ENCODE measurements around the gene RASA3.
"Not testable (repeated sequence)": the region's sequence is repeated elsewhere in the genome, so short reads cannot be mapped to it uniquely, and the experiment has no call there.

The RASA3 gene, protein sequence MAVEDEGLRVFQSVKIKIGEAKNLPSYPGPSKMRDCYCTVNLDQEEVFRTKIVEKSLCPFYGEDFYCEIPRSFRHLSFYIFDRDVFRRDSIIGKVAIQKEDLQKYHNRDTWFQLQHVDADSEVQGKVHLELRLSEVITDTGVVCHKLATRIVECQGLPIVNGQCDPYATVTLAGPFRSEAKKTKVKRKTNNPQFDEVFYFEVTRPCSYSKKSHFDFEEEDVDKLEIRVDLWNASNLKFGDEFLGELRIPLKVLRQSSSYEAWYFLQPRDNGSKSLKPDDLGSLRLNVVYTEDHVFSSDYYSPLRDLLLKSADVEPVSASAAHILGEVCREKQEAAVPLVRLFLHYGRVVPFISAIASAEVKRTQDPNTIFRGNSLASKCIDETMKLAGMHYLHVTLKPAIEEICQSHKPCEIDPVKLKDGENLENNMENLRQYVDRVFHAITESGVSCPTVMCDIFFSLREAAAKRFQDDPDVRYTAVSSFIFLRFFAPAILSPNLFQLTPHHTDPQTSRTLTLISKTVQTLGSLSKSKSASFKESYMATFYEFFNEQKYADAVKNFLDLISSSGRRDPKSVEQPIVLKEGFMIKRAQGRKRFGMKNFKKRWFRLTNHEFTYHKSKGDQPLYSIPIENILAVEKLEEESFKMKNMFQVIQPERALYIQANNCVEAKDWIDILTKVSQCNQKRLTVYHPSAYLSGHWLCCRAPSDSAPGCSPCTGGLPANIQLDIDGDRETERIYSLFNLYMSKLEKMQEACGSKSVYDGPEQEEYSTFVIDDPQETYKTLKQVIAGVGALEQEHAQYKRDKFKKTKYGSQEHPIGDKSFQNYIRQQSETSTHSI

DNA sequence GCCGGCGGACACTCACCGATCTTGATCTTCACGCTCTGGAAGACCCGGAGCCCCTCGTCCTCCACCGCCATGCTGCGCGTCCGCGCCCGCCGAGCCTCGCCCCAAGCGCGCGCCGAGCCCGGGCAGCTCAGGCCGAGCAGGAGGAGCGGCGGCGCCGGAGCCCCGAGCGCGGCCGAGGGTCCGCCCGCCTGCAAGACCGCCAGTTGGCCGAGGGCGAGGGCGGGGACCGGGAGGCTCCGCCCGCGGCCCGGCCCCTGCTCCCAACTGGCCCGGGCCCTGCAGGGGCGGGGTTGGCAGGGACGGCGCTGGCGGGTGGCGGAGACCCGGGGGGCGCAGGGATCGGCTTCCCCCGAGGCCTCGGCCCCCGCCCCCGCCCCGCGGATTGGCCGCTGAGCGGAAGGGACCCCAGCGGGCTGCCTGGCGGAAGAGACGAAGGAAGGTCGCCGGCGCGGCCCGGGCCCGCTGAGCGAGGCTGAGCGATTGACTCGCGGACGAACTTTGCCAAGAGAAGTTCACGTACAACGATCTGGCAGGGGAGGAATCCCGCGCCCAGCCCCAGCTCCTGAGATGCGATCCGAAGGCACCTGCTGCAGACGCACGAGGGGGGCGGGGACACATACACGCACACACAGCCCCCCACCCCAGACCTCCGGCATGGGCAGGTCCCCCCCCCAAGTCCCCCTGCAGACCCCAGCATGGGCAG lies at the start of gene RASA3:
RASA3 (minus strand) TSS at position 205 of the 703 bp plus-strand sequence; CDS start at position 71, 134 bp downstream.
- peak in 1 of 2 experiments; percentile 53 for DNase-seq (ENCODE audit: low read depth in 2 of 2)

GRCh38 chr13:114179087-114179658 lies 46.8 kb upstream of the RASA3 start, which contains the start of gene CFAP97D2:
Gene CFAP97D2, plus strand, starts transcription at chr13:114179257. Its CDS starts 74 bp downstream, at chr13:114179331.
- no peak for DNase-seq (ENCODE audit: low read depth in 2 of 2)

DNA sequence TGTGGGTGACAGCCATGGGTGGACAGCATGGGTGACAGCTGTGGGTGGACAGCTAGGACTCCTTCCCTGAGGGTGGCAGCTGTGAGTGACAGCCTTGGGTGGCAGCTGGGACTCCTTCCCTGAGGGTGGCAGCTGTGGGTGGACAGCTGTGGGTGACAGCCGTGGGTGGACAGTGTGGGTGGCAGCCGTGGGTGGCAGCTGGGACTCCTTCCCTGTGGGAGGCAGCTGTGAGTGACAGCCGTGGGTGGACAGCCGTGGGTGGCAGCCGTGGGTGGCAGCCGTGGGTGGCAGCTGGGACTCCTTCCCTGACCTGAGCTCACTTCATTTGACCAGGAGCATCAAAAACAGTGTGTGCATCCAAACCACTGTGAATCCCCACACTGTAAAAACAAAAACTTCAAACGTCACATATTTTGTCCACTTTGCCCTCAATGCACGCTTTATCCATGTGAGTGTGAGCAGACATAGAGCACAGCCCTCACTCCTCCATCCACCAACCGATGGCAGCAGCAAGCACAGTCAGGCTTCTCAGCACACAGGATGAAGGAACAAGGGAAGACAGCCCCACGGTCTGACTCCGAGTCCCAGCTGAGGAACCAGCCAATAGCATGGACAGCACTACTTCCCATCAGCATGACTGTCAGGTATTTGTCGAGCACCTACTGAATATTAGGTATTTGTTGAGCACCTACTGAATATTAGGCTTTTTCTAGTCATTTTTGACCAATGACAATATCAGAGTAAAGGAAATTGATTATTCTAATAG lies 45.0 kb upstream of the RASA3 start:
- DNase-seq (ENCODE audit: low read depth in 2 of 2): no peak

DNA sequence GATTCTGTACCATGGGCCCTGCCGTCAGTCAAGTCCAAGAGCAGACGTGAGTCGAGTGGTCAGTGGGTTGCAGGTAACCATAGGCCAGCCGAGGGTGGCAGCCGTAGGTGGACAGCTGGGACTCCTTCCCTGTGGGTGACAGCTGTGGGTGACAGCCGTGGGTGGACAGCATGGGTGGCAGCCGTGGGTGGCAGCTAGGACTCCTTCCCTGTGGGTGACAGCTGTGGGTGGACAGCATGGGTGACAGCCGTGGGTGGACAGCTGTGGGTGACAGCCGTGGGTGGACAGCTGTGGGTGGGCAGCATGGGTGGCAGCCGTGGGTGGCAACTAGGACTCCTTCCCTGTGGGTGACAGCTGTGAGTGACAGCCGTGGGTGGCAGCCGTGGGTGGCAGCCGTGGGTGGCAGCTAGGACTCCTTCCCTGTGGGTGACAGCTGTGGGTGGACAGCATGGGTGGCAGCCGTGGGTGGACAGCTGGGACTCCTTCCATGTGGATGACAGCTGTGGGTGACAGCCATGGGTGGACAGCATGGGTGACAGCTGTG lies 44.0 kb upstream of the RASA3 start:
- DNase-seq (ENCODE audit: low read depth in 2 of 2): not testable (repeated sequence)

DNA sequence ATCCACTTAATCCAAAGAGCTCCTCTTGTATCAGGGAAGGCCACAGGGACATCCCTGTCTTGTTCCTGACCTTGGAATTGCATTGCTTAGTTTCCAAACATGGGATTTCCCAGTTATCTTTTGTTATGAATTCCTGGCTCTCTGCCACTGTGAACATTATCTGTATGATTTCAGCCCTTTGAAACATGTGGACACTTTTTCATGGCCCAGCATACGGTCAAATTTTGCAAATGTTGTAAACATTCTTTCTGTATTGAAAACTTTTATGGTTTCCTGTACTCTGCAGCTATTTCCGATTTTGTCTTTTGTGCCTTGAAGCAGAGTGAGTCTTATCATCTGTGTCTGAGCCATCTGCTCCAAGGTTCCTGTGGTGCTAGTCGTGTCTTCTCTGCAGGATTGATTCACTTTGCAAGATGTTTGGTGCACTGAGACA lies 42.1 kb upstream of the RASA3 start:
- DNase-seq (ENCODE audit: low read depth in 2 of 2): no peak

DNA sequence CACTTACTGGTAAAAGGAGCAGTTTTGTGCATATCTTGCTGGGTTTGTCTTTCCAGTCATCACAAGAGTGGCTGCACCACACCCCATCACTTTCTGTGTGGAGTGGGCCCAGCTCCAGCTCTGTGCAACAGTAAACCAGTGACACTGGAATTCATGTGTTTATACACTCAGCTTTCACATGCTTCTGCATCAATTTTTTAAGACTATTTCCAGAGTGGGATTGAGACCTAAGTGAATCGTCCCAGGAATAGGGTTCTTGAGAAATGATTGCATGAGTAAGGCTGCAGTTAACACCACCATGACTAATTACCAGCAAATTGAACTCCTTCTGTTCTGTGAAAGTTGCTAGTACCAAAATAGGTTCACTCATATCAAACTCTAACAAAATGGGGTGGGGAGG lies 41.3 kb upstream of the RASA3 start:
- DNase-seq (ENCODE audit: low read depth in 2 of 2): no peak

DNA sequence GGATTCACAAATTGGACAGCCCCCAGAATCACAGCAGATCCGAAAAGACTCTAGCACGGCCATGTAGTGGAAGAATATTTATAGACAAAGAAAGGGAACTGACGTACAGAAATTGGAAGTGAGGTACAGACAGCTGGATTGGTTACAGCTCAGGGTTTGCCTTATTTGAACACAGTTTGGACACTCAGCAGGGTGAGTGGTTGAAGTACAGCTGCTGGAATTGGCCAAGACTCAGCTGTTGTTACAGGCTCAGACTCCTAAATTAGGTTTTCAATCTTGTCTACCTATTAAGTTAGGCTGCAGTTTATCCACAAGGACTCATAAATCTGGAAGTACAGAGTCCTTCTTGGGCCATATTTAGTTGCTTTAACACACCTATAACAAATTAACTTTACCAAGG lies 40.8 kb upstream of the RASA3 start:
- no peak for DNase-seq (ENCODE audit: low read depth in 2 of 2)

DNA sequence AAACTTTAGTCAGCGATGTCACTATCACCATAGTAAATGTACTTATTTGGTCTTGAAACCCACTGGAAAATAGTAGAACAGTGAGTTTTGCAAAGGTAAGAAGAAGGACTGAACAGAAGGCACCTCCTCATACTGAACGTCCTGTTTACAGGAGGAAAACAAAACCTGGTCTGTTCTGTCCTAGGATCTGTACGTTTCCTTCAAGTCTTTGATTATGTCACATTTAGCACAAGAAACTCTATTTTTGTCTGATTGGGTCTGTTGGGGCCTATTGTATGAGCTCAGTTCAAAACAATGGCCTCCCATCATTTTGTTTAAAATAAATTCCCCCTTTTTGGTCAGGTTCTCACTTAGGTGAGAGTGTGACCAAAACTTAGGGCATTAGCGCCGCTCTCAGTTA lies 35.5 kb upstream of the RASA3 start:
- no peak for DNase-seq (ENCODE audit: low read depth in 2 of 2)

GRCh38 chr13:114167426-114167825 lies 35.0 kb upstream of the RASA3 start:
- DNase-seq (ENCODE audit: low read depth in 2 of 2): no peak

- no peak for DNase-seq (ENCODE audit: low read depth in 2 of 2)
These were observed 34.1 kb upstream of the RASA3 start for GRCh38 chr13:114166381-114167131.

- DNase-seq (ENCODE audit: low read depth in 2 of 2): no peak
These were observed 32.4 kb upstream of the RASA3 start for GRCh38 chr13:114164681-114165429.

DNA sequence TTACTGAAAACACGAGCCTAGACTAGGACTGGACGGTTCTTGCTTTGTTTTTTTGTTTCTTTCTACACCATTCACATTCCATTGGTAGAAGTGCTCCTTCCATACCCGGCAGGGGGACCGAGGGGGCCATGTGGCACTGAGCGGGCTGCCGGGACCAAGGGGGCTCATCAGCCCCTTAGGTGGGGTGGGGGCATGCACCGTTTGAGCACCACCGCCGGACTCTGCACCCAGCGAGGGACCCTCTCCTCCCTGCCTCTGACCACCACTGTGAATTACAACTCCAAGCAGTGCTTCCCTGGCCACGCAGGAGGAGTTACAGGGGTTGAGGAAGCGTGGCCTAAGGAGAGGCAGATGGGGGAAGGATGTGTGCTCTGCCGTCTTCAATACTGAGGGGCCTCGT lies 31.6 kb upstream of the RASA3 start:
- DNase-seq (ENCODE audit: low read depth in 2 of 2): no peak

DNA sequence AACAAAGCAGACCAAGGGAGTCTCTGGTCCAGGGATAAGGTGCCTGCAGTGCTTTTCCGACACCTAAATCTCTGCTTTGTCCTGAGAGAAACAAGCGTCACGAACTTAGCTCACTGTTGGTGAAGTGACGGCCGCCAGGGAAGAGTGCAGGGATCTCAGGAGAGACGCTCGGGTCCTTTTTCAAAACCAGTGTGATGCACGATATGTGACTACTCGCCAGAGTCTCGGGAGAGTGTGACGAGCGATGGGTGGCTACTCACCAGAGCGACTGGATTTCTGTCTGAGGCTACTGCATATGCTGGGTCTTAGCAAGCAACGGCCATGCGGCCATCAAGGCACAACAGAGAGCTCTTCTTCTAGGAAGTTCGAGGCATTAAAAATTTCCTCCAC lies 30.1 kb upstream of the RASA3 start:
- DNase-seq (ENCODE audit: low read depth in 2 of 2): no peak

DNA sequence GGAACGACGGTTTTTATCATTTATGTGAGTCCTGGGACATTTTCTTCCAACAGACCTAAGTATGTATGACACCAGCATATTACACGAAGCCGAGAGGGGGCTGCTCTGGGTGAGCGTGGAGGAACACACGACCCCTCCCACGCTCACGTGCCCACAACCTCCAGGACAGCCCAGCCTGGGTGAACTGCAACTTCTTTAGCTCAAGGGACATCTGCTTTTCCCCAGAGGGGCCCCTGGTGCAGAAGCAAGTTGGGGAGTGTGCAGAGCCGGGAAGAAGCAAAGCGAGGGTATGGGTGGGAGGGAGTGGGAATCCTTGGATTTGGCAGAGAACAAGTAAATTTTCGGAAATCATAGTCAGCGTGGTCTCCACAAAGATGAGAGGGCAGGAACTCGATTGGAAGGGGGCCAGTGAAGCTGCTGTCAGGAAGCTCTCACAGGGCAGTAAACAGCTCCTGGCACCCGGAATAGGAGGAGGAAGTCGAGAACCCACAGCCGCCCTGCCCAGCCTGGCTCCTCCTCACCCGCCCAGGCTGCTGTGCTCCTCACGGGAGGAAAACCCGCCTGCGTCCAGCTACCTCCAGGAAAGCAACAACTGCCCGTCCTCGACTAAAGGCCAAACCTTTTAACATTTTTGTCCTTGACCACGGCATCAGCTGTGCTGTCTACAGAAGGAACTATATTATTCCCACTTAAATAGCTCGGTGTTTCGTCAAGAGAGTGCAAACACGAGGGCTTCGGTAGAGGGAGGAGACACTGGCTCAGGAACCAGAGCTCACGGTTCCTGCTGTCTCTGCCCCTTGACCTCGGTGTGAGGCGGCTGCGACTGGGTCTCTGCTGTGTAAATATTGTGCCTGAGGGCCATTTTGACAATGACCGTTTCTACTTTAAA lies 29.5 kb upstream of the RASA3 start:
- peak in 1 of 2 experiments; percentile 40 for DNase-seq (ENCODE audit: low read depth in 2 of 2)

DNA sequence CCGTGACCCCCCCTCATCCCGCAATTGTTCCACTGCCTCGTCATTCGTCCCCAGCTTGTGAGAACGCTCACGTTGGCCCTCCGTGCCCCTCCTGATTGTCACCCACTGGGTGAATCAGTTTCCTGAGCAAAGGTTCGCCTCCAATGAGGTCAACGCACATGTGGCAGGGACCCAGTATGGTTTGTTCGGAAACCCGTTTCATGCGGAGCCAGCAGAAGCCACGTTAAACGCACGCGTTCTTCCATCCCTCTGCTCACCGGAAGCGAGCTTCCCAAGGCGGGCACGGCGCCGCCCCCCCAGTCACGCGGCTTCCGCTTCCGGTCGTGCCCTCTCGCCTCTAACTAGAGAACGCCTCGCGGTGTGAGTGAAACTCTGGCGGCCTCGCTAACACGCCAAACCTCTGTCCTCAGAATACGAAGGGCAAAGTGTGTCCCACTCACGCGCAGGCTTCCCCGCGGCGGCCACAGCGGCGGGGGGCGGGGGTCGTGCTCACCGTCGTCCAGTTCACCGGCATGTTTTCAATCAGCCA lies 28.7 kb upstream of the RASA3 start:
- DNase-seq (ENCODE audit: low read depth in 2 of 2): no peak

DNA sequence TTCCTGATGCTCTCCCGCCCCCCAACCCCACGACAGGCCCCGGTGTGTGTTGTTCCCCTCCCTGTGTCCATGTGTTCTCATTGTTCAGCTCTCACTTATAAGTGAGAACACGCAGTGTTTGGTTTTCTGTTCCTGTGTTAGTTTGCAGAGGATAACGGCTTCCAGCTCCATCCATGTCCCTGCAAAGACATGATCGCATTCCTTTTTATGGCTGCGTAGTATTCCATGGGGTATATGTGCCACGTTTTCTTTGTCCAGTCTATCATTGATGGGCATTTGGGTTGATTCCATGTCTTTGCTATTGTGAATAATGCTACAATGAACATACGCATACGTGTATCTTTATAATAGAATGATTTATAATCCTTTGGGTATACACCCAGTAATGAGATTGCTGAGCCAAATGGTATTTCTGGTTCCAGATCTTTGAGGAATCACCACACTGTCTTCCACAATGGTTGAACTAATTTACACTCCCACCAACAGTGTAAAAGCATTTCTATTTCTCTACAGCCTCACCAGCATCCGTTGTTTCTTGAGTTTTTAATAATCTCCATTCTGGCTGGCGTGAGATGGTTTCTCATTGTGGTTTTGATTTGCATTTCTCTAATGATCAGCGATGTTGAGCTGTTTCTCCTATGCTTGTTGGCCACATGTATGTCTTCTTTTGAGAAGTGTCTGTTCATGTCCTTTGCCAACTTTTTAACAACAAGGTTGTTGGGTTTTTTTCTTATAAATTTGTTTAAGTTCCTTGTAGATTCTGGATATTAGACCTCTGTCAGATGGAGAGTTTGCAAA lies 26.6 kb upstream of the RASA3 start:
- not testable (repeated sequence) for DNase-seq (ENCODE audit: low read depth in 2 of 2)

DNA sequence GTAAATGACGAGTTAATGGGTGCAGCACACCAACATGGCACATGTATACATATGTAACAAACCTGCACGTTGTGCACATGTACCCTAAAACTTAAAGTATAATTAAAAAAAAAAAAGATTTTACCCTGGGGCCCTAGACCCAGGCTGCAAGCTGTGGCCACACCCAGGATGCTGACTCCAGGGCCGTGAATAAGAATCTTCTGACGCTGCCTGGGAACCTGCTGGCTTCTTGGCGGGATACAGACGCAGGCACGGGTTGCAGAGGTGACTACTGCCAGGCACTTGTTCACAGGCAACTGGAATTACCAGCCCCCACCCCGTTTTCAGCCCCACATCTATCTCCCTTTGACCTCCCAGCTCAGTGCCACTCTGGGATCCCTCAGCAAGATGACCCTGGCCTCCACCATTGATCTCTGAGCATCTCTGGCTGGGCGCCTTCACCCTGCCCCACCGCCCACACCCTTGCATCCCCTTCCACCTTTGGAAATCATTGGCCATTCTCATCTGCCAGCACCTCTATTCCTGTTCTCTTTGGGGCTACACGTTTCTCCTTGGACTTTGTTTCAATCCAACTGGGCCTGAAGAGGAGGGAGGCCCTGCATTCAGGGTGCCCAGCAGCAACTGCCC lies 25.6 kb upstream of the RASA3 start:
- no peak for DNase-seq (ENCODE audit: low read depth in 2 of 2)
